Hepatocyte (in vitro differentiated cells): Measurements from ENCODE around the gene ITGB4.

Source experiments
- EZH2 ChIP-seq: fragments of 200-600 bp; sonication (generic); IDR thresholded peaks from 2 replicates; pipeline ENCODE4 v1.6.1; 2016; ENCODE audit warnings: antibody characterized with exemption, mild to moderate bottlenecking, borderline replicate concordance
- EZH2phosphoT487 ChIP-seq: fragments of 200-600 bp; sonication (generic); IDR thresholded peaks from one replicate; pipeline ENCODE4 v1.6.1; 2018; ENCODE audit warnings: antibody characterized with exemption, mild to moderate bottlenecking, low read depth, moderate library complexity; ENCODE audit not compliant: unreplicated experiment, severe bottlenecking
- TF ChIP-seq, protein P1 (sequence below): fragments of 200-600 bp; sonication (generic); IDR thresholded peaks from 2 replicates; pipeline ENCODE4 v1.5.1; 2016; ENCODE audit warnings: antibody characterized with exemption, mild to moderate bottlenecking; ENCODE audit not compliant: poor library complexity

DNA sequence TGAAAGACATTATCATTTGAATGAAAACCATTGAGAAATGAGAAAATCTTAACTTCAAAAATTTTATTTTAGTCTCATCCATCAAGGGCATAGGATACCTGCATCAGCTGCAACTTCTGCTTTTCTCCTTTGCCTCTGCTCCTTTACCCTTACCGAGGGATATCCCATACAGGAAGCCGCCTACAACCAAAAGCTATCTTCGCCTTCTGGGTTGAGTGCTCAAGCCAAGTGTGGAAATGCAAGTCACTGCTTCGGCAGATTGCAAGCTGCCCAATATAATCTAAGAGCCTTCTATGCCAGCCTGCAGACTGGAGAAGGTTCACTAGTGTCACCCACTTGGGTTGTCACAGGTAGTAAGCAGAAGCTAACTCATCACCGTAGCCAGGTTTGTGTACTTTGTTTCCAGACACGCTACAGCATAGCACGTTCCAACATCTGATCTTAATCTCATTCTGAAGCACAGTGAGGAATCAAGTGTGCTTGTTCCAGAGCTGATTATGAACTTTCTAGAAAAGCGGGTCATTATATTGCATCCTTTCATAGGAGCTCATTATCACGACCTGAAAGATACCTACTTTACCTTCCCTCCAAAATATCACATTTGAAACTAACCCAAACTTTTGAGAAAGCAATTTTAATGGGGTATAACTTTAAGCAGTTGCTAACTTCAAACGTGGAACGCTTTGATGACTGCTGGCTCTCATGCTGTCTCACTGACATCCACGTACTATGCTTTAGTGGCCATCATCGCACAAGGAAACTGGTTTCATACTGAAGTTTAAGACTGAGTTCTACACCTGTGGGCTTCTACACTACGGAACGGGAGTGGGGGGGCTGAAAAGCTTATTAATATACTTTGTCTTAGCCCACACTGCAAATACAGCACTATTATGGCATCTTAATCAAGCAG is 55.4 kb downstream of the ITGB4 start:
- TF ChIP-seq, protein P1, sequence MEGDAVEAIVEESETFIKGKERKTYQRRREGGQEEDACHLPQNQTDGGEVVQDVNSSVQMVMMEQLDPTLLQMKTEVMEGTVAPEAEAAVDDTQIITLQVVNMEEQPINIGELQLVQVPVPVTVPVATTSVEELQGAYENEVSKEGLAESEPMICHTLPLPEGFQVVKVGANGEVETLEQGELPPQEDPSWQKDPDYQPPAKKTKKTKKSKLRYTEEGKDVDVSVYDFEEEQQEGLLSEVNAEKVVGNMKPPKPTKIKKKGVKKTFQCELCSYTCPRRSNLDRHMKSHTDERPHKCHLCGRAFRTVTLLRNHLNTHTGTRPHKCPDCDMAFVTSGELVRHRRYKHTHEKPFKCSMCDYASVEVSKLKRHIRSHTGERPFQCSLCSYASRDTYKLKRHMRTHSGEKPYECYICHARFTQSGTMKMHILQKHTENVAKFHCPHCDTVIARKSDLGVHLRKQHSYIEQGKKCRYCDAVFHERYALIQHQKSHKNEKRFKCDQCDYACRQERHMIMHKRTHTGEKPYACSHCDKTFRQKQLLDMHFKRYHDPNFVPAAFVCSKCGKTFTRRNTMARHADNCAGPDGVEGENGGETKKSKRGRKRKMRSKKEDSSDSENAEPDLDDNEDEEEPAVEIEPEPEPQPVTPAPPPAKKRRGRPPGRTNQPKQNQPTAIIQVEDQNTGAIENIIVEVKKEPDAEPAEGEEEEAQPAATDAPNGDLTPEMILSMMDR: no peak
- no peak for TF ChIP-seq EZH2
- TF ChIP-seq EZH2phosphoT487: no peak
